22Rv1 (cell line): ENCODE data around the gene DIAPH2.
"Not testable (repeated sequence)": the region's sequence is repeated elsewhere in the genome, so short reads cannot be mapped to it uniquely, and the experiment has no call there.

Source experiments
- H3K27ac ChIP-seq: fragments of 450-650 bp; 2 replicates; pipeline ENCODE4 v1.5.1; 2017
- ZFX ChIP-seq: fragments of 450-650 bp; IDR thresholded peaks from 2 replicates; pipeline ENCODE4 v1.6.1; 2017; ENCODE audit warnings: antibody characterized with exemption, borderline replicate concordance
- TF ChIP-seq, protein P1 (sequence below): fragments of 450-650 bp; IDR thresholded peaks from 2 replicates; pipeline ENCODE4 v1.5.1; 2017; ENCODE audit warnings: mild to moderate bottlenecking

Gene DIAPH2

DNA sequence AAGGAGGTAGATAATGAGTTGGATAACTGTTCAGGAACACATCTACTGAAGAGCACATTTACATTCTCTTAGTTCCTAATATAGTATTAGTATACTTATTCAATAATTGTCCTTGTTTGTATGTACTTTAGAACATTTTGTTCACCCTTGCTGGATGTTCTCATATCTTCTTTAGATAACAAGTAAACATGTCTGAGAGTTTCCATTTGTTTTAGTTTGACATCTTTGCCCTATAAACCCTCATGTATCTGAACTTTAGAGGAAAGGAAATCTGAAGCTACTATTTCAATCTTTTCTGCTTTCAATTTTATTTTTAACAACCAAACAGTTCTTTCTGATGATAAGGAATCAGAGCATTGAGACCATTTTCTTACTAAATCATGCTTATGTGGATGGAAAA, 717.7 kb downstream of the DIAPH2 start:
- TF ChIP-seq, protein P1, sequence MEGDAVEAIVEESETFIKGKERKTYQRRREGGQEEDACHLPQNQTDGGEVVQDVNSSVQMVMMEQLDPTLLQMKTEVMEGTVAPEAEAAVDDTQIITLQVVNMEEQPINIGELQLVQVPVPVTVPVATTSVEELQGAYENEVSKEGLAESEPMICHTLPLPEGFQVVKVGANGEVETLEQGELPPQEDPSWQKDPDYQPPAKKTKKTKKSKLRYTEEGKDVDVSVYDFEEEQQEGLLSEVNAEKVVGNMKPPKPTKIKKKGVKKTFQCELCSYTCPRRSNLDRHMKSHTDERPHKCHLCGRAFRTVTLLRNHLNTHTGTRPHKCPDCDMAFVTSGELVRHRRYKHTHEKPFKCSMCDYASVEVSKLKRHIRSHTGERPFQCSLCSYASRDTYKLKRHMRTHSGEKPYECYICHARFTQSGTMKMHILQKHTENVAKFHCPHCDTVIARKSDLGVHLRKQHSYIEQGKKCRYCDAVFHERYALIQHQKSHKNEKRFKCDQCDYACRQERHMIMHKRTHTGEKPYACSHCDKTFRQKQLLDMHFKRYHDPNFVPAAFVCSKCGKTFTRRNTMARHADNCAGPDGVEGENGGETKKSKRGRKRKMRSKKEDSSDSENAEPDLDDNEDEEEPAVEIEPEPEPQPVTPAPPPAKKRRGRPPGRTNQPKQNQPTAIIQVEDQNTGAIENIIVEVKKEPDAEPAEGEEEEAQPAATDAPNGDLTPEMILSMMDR: no peak
- TF ChIP-seq ZFX: no peak
- H3K27ac ChIP-seq: peak overlapping the region; percentile 84

DNA sequence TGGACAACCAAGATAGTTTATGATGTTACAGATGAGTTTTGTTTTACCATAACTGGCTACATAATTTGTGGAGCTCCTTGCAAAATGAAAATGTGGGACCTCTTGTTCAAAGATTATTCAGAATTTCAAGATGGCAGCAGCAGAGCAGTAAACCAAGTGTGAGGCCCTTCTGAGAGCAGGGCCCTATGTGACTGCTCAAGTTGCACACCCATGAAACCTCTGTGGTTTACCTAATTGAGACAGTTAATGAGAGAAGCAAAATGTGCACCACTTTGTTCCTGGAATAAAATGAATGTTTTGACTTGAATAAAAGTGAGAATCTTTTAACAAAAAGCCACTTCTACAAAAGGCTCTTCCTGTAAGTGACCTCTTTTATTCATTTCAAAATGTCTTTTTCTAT, 718.3 kb downstream of the DIAPH2 start:
- peak overlapping the region; percentile 84 for H3K27ac ChIP-seq
- TF ChIP-seq, protein P1: no peak
- no peak for TF ChIP-seq ZFX

DNA sequence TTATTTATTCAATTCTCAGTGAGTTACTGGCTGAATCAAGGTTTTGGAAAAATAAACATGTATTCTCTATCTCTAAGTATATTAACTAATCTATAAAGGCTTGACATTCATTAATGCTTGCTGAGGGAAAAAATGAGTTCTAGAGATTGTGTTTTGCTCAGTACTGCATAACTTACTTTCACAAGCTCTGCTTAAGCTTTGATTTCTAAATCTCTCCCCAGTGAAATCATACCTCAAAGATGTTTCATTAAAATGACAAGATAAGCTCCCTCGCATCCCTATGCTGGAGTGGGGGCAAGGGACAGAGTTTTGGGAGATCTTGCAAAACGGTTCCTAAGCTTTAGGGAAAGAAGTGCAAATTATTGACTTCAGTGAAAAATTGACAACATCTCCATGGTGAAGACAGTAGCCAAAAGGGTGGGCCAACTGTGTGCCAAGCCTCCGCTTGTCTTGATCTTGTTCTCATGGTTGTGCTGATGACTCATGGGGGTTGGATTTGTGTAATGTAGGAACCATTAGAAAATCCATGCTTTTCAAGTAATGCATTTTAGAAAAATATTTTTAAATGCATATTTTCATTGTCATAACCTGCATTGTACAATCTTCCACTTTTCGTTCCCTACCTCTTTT, 720.5 kb downstream of the DIAPH2 start:
- H3K27ac ChIP-seq: no peak overlapping the region
- TF ChIP-seq, protein P1: no peak
- no peak for TF ChIP-seq ZFX

DNA sequence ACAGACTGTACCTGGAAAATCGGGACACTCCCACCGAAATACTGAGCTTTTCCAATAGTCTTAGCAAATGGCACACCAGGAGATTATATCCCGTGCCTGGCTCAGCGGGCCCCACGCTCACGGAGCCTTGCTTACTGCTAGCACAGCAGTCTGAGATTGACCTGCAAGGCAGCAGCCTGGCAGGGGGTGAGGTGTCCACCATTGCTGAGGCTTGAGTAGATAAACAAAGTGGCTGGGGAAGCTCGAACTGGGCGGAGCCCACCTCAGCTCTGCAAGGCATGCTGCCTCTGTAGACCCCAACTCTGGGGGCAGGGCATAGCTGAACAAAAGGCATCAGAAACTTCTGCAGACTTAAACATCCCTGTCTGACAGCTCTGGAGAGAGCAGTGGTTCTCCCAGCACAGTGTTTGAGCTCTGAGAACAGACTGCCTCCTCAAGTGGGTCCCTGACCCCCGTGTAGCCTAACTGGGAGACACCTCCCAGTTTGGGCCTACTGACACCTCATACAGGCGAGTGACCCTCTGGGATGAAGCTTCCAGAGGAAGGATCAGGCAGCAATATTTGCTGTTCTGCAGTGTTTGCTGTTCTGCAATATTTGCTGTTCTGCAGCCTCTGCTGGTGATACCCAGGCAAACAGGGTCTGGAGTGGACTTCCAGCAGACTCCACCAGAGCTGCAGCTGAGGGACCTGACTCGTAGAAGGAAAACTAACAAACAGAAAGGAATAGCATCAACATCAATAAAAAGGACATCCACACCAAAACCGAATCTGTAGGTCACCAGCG, 725.2 kb downstream of the DIAPH2 start:
- not testable (repeated sequence) for H3K27ac ChIP-seq

- no peak overlapping the region for H3K27ac ChIP-seq
- TF ChIP-seq ZFX: no peak
- TF ChIP-seq, protein P1: no peak
Measured at GRCh38 chrX:97416461-97416860, 731.8 kb downstream of the DIAPH2 start.

DNA sequence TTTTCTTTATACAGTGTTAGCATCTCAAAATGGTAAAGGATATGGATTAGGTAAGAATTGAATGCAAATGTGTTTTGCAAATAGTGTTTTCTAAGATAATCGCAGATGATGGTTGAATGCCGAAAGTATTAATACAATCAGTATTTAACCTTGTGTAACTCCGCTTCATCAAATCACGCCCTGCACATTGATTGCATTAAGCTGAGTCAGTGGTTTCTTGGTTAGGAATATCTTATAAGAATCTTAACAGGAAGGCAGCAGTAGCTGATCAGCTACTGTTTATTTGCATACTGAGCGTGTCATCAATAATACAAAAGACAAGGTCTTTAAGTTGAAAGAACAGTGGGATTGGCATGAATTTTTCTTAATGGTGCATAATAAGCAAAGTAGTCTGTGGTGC, 744.5 kb downstream of the DIAPH2 start:
- TF ChIP-seq ZFX: no peak
- TF ChIP-seq, protein P1: no peak

DNA sequence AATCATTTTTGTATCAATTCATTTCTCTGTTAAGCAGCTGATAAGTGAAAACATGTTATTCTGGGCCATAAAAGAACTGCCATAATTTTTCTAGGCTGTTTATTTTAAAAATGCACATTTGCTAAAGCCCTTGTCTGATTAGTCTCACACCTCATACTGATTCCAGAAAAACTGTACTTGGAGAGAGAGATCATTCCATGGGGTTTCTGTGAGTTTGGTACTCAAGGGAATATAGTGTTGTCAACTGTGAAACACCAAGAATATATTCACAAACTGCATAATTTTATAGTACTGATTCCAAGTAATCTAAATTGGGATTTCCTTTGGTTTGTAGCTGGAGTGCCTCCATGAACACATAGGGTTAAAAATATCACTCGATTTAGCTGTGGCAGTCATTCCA, 746.6 kb downstream of the DIAPH2 start:
- H3K27ac ChIP-seq: no peak overlapping the region
- TF ChIP-seq ZFX: no peak
- TF ChIP-seq, protein P1: no peak

More for the DNA sequence above, 744.5 kb downstream of the DIAPH2 start:
- H3K27ac ChIP-seq: no peak overlapping the region
